ENCODE data around the gene LPAR1. TPM values are rescaled to one million over a fixed set of nuclear protein-coding genes. Genes with fewer than 3 reads are reported as not detected.

The LPAR1 gene
- total RNA-seq, 1 experiment from 2014 or later, result 4.9 TPM

DNA sequence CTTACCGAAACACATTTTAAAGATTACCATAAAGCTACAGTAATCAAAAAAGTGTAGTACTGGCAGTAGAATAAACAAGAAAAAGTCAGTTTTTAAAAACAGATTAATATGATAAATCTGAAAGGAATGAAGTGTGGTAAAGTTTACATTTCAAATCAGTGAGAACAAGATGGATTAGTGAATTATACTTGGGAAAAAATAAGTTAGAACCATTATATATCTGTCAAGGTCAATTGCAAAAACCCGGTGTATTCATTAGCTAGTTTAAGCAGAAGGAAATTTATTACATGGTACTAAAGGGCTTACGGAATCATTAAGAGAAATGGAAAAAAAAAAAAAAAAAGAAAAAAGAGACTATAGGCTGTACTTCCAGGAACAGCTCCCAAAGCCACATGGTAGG, 205.3 kb downstream of the LPAR1 start (continued):
- TF ChIP-seq, protein P1, sequence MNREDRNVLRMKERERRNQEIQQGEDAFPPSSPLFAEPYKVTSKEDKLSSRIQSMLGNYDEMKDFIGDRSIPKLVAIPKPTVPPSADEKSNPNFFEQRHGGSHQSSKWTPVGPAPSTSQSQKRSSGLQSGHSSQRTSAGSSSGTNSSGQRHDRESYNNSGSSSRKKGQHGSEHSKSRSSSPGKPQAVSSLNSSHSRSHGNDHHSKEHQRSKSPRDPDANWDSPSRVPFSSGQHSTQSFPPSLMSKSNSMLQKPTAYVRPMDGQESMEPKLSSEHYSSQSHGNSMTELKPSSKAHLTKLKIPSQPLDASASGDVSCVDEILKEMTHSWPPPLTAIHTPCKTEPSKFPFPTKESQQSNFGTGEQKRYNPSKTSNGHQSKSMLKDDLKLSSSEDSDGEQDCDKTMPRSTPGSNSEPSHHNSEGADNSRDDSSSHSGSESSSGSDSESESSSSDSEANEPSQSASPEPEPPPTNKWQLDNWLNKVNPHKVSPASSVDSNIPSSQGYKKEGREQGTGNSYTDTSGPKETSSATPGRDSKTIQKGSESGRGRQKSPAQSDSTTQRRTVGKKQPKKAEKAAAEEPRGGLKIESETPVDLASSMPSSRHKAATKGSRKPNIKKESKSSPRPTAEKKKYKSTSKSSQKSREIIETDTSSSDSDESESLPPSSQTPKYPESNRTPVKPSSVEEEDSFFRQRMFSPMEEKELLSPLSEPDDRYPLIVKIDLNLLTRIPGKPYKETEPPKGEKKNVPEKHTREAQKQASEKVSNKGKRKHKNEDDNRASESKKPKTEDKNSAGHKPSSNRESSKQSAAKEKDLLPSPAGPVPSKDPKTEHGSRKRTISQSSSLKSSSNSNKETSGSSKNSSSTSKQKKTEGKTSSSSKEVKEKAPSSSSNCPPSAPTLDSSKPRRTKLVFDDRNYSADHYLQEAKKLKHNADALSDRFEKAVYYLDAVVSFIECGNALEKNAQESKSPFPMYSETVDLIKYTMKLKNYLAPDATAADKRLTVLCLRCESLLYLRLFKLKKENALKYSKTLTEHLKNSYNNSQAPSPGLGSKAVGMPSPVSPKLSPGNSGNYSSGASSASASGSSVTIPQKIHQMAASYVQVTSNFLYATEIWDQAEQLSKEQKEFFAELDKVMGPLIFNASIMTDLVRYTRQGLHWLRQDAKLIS (CRISPR knock-in tag; IDR thresholded peaks at IDR 0.05; ENCODE audit: borderline replicate concordance), result no peak
- TF ChIP-seq NFYB (CRISPR knock-in tag; conservative IDR thresholded peaks at IDR 0.05; ENCODE audit: low read depth), result no peak
- TF ChIP-seq, protein P2, sequence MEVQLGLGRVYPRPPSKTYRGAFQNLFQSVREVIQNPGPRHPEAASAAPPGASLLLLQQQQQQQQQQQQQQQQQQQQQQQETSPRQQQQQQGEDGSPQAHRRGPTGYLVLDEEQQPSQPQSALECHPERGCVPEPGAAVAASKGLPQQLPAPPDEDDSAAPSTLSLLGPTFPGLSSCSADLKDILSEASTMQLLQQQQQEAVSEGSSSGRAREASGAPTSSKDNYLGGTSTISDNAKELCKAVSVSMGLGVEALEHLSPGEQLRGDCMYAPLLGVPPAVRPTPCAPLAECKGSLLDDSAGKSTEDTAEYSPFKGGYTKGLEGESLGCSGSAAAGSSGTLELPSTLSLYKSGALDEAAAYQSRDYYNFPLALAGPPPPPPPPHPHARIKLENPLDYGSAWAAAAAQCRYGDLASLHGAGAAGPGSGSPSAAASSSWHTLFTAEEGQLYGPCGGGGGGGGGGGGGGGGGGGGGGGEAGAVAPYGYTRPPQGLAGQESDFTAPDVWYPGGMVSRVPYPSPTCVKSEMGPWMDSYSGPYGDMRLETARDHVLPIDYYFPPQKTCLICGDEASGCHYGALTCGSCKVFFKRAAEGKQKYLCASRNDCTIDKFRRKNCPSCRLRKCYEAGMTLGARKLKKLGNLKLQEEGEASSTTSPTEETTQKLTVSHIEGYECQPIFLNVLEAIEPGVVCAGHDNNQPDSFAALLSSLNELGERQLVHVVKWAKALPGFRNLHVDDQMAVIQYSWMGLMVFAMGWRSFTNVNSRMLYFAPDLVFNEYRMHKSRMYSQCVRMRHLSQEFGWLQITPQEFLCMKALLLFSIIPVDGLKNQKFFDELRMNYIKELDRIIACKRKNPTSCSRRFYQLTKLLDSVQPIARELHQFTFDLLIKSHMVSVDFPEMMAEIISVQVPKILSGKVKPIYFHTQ (CRISPR knock-in tag; IDR thresholded peaks at IDR 0.05), result no peak
- TF ChIP-seq CDX4 (CRISPR knock-in tag; IDR thresholded peaks at IDR 0.05; ENCODE audit: borderline replicate concordance), result no peak
- no peak for TF ChIP-seq ERG (CRISPR knock-in tag; IDR thresholded peaks at IDR 0.05)

GRCh38 chr9:110830495-110830894, 207.8 kb downstream of the LPAR1 start:
- H3K4me1 Mint-ChIP-seq, result peaks cover 18% of the 10 kb centered on the region
- TF ChIP-seq RORB (CRISPR knock-in tag; IDR thresholded peaks at IDR 0.05), result no peak
- no peak for TF ChIP-seq USF1 (CRISPR knock-in tag; IDR thresholded peaks at IDR 0.05)
- TF ChIP-seq ZNF263 (CRISPR knock-in tag; IDR thresholded peaks at IDR 0.05; ENCODE audit: low read depth), result no peak
- TF ChIP-seq ERG (CRISPR knock-in tag; IDR thresholded peaks at IDR 0.05), result no peak
- TF ChIP-seq PREB (CRISPR knock-in tag; IDR thresholded peaks at IDR 0.05; ENCODE audit: borderline replicate concordance), result no peak
- no peak for TF ChIP-seq GRHL2 (CRISPR knock-in tag; IDR thresholded peaks at IDR 0.05; ENCODE audit: insufficient replicate concordance, severe bottlenecking)
- no peak for TF ChIP-seq ZNF416 (CRISPR knock-in tag; IDR thresholded peaks at IDR 0.05)
- no peak for TF ChIP-seq GTF2I (CRISPR knock-in tag; conservative IDR thresholded peaks at IDR 0.05)
- TF ChIP-seq ZBTB43 (CRISPR knock-in tag; IDR thresholded peaks at IDR 0.05), result no peak
- TF ChIP-seq SP1 (CRISPR knock-in tag; conservative IDR thresholded peaks at IDR 0.05), result no peak
- no peak for TF ChIP-seq CREM (CRISPR knock-in tag; IDR thresholded peaks at IDR 0.05)
- TF ChIP-seq, protein P3, sequence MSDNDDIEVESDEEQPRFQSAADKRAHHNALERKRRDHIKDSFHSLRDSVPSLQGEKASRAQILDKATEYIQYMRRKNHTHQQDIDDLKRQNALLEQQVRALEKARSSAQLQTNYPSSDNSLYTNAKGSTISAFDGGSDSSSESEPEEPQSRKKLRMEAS (CRISPR knock-in tag; IDR thresholded peaks at IDR 0.05), result no peak
- no peak for TF ChIP-seq CTCF (IDR thresholded peaks at IDR 0.05)
- DNase-seq (ENCODE audit: low spot score) (no peak), ATAC-seq (no peak)
- H3K27ac Mint-ChIP-seq, result no peak overlapping the region
- POLR2A ChIA-PET, result no interaction called here
- no peak overlapping the region for H3K4me3 Mint-ChIP-seq
- peaks cover 11% of the 10 kb centered on the region for H3K9me3 Mint-ChIP-seq
- peaks cover 8% of the 10 kb centered on the region for H3K36me3 Mint-ChIP-seq
- CTCF ChIA-PET, result interaction anchor here (0.6 kb wide), 1 partner anchor 1133 kb away, joined by 4 read pairs; no protein-coding TSS in a partner anchor
- no peaks in the 10 kb centered on the region for H3K27me3 Mint-ChIP-seq (ENCODE audit: low read depth)
